ENCODE data around the gene FUT3.

GRCh38 chr19:5829567-5830310 is 21.5 kb downstream of the FUT3 start:
- TF ChIP-seq, protein P1, sequence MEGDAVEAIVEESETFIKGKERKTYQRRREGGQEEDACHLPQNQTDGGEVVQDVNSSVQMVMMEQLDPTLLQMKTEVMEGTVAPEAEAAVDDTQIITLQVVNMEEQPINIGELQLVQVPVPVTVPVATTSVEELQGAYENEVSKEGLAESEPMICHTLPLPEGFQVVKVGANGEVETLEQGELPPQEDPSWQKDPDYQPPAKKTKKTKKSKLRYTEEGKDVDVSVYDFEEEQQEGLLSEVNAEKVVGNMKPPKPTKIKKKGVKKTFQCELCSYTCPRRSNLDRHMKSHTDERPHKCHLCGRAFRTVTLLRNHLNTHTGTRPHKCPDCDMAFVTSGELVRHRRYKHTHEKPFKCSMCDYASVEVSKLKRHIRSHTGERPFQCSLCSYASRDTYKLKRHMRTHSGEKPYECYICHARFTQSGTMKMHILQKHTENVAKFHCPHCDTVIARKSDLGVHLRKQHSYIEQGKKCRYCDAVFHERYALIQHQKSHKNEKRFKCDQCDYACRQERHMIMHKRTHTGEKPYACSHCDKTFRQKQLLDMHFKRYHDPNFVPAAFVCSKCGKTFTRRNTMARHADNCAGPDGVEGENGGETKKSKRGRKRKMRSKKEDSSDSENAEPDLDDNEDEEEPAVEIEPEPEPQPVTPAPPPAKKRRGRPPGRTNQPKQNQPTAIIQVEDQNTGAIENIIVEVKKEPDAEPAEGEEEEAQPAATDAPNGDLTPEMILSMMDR (optimal IDR thresholded peaks at IDR 0.05 in 1 of 3, IDR thresholded peaks at IDR 0.05 in 1 of 3, conservative IDR thresholded peaks at IDR 0.05 in 1 of 3; ENCODE audit: extremely low read depth in 1 of 3, insufficient read depth in 2 of 3, low read length in 3 of 3), result no peak
- TF ChIP-seq EZH2 (IDR thresholded peaks at IDR 0.05; ENCODE audit: low read length), result no peak

Data from keratinocyte (primary cell).